HepG2 (cell line): ENCODE measurements around the gene SEMA4F. TPM values are rescaled to one million over a fixed set of nuclear protein-coding genes. Genes with fewer than 3 reads are reported as not detected.

Experiments used
- ATAC-seq: fragments of 200-7000 bp; cut with Tn5 transposase; 3 replicates; pipeline ENCODE4 v1.9.1; 2020; ENCODE audit warnings: mild to moderate bottlenecking, moderate library complexity
- BruUV-seq: library from RNA; stranded (reverse); fragments of 400-500 nt; replicated peaks from 2 replicates; lab custom pipeline; 2021; lab: Mats Ljungman, UMichigan
- CTCF ChIA-PET: fragments of 300-600 bp; formaldehyde crosslinking; extraction: SDS; loops from one replicate; lab custom pipeline; 2021; ENCODE audit warnings: low total read pairs, inconsistent platforms, low intra/inter-chr PET ratio; lab: Yijun Ruan, JAX
- POLR2A ChIA-PET: fragments of 350-600 bp; sonication (Branson Sonifier 250); formaldehyde crosslinking; loops from one replicate; lab custom pipeline; 2020; ENCODE audit warnings: antibody characterized with exemption, inconsistent platforms; lab: Yijun Ruan, JAX
- DNase-seq: peaks from one replicate; pipeline ENCODE4 v3.0.0-alpha.2; 2015; ENCODE audit warnings: low spot score
- FAIRE-seq: peaks from 3 replicates; lab custom pipeline; 2011; peaks lifted over from hg19 to GRCh38; lab: Jason Lieb, UNC
- H2AFZ ChIP-seq: one replicate; pipeline ENCODE4 v1.6.1; 2011; ENCODE audit warnings: low read length, inconsistent platforms
- H3K27ac ChIP-seq: fragments of 300-600 bp; 3 replicates; pipeline ENCODE4 v1.8.0; 2011; ENCODE audit warnings: mixed run types, mild to moderate bottlenecking, mixed read lengths, low read length, inconsistent platforms; ENCODE audit not compliant: insufficient read depth; ENCODE audit errors: extremely low read length
- H3K27me3 ChIP-seq, 2 experiments: fragments of 200-600 bp in 1 of 2; 2 replicates in 1 of 2; 3 replicates in 1 of 2; pipeline versions ENCODE4 v1.6.0 to v1.8.0; 2011; ENCODE audit warnings: low read length in 2 of 2, mild to moderate bottlenecking in 2 of 2, moderate library complexity in 2 of 2, inconsistent platforms in 1 of 2; ENCODE audit not compliant: insufficient read depth in 2 of 2, control insufficient read depth in 1 of 2
- H3K36me3 ChIP-seq, 2 experiments: fragments of 200-600 bp in 1 of 2; replicated peaks in 1 of 2; 2 replicates in 1 of 2; 3 replicates in 1 of 2; pipeline versions ENCODE4 v1.5.1 to v1.8.0; 2011; ENCODE audit warnings: low read length in 2 of 2, inconsistent platforms in 1 of 2; ENCODE audit not compliant: insufficient read depth in 2 of 2, control insufficient read depth in 1 of 2
- H3K4me1 ChIP-seq: 2 replicates; pipeline ENCODE4 v1.5.1; 2012; ENCODE audit warnings: low read length, inconsistent platforms; ENCODE audit not compliant: insufficient read depth
- H3K4me2 ChIP-seq: 2 replicates; pipeline ENCODE4 v1.6.0; 2011; ENCODE audit warnings: low read depth, low read length, inconsistent platforms
- H3K4me3 ChIP-seq, 3 experiments: fragments of 200-600 bp in 1 of 3; sonication (generic), shearing (Covaris generic) in 1 of 3; replicated peaks in 1 of 3; 2 replicates each; pipeline ENCODE4 v1.5.1; 2011 to 2016; ENCODE audit warnings: low read length in 3 of 3, inconsistent platforms in 2 of 3, low read depth in 2 of 3, mild to moderate bottlenecking in 2 of 3, control low read depth in 1 of 3, mixed read lengths in 1 of 3; ENCODE audit not compliant: insufficient read depth in 1 of 3
- H3K79me2 ChIP-seq: one replicate; pipeline ENCODE4 v1.6.1; 2011; ENCODE audit warnings: low read length, inconsistent platforms; ENCODE audit not compliant: insufficient read depth
- H3K9ac ChIP-seq: 2 replicates; pipeline ENCODE4 v1.6.0; 2011; ENCODE audit warnings: mild to moderate bottlenecking, low read depth, low read length, inconsistent platforms; ENCODE audit not compliant: insufficient read depth
- H3K9me3 ChIP-seq: 2 replicates; pipeline ENCODE4 v1.5.1; 2012; ENCODE audit warnings: mild to moderate bottlenecking, low read length
- H4K20me1 ChIP-seq: 2 replicates; pipeline ENCODE4 v1.6.0; 2011; ENCODE audit warnings: inconsistent platforms, mild to moderate bottlenecking, low read length, moderate library complexity; ENCODE audit not compliant: insufficient read depth
- ATF7 ChIP-seq, 2 experiments: fragments of 450-650 bp in 1 of 2; sonication (generic) in 1 of 2; formaldehyde crosslinking in 1 of 2; IDR thresholded peaks; 2 replicates each; pipeline versions ENCODE4 v1.4.0 to v1.6.1; 2016 to 2020; ENCODE audit warnings: antibody characterized with exemption in 1 of 2, mild to moderate bottlenecking in 1 of 2, missing genetic modification reagents in 1 of 2
- ATM ChIP-seq: fragments of 450-650 bp; IDR thresholded peaks from 2 replicates; pipeline ENCODE4 v1.7.1; 2017; ENCODE audit warnings: mild to moderate bottlenecking, borderline replicate concordance
- CEBPB ChIP-seq: IDR thresholded peaks from 2 replicates; pipeline ENCODE4 v1.6.1; 2011; ENCODE audit warnings: low read depth, low read length, improper control_type of control experiment, borderline replicate concordance
- STAG1 ChIP-seq: sonication (generic); formaldehyde crosslinking; IDR thresholded peaks from 2 replicates; pipeline ENCODE4 v1.4.0; 2020; ENCODE audit warnings: missing genetic modification reagents
- TERF1 ChIP-seq: sonication (generic); formaldehyde crosslinking; IDR thresholded peaks from 2 replicates; pipeline ENCODE4 v1.8.0; 2022; ENCODE audit warnings: mild to moderate bottlenecking, missing genetic modification reagents, moderate library complexity
- ZBTB39 ChIP-seq: sonication (generic); formaldehyde crosslinking; IDR thresholded peaks from 2 replicates; pipeline ENCODE4 v1.5.0; 2020; ENCODE audit warnings: missing genetic modification reagents
- ZBTB4 ChIP-seq: sonication (generic); formaldehyde crosslinking; IDR thresholded peaks from 2 replicates; pipeline ENCODE4 v1.4.0; 2020; ENCODE audit warnings: missing genetic modification reagents, mild to moderate bottlenecking, borderline replicate concordance
- ZNF253 ChIP-seq: sonication (generic); formaldehyde crosslinking; IDR thresholded peaks from 2 replicates; pipeline ENCODE4 v1.8.0; 2022; ENCODE audit warnings: mild to moderate bottlenecking, missing genetic modification reagents, borderline replicate concordance
- ZSCAN5A ChIP-seq: sonication (generic); formaldehyde crosslinking; IDR thresholded peaks from 2 replicates; pipeline ENCODE4 v1.8.0; 2022; ENCODE audit warnings: mild to moderate bottlenecking, missing genetic modification reagents, borderline replicate concordance
- WGBS: methylation state at CpG from one replicate; pipeline ENCODE4 v1.1.6; 2017; ENCODE audit warnings: low lambda C conversion rate; 5-methylcytosine and 5-hydroxymethylcytosine counted together
- in situ Hi-C: cut with HindIII; loops from 2 replicates; pipeline ENCODE4 v1.10.0; 2017; ENCODE audit warnings: low pct_unique_long_range_greater_than_20kb; ENCODE audit not compliant: extremely low pct_ligation_motif_present
- intact Hi-C: fragments of 100-400 bp; cut with micrococcal nuclease; formaldehyde crosslinking; loops from one replicate; pipeline ENCODE4 v1.10.0; 2022; ENCODE audit not compliant: unreplicated experiment
- polyA plus RNA-seq, 8 experiments: library from polyadenylated mRNA; depleted of rRNA in 3 of 8; stranded (reverse) in 7 of 8; unstranded in 1 of 8; fragments of >200 nt; fragmentation: Illumina TruSeq in 4 of 8; extraction: Trizol in 4 of 8; gene quantifications; 2 replicates each; pipeline versions ENCODE4 v1.2.1 to v1.2.3, GENCODE V29; 2011 to 2016; ENCODE audit warnings: low read depth in 4 of 8, missing spikeins in 1 of 8, mixed read lengths in 1 of 8; ENCODE audit not compliant: insufficient read depth in 1 of 8
- total RNA-seq, 5 experiments: library from RNA; depleted of rRNA; stranded (reverse); fragments of >200 nt; fragmentation: Illumina TruSeq; extraction: Trizol; gene quantifications; 2 replicates each; pipeline ENCODE4 v1.2.3, GENCODE V29; 2016; ENCODE audit warnings: low read depth in 1 of 5

SEMA4F gene
- total and polyA plus RNA-seq, 2 of the 13 experiments (the other 11 are each of a cell fraction or from before 2014, with no cell fraction given), result 7.1 to 10.3 TPM

GRCh38 chr2:74620671-74621070 is 33.4 kb upstream of the SEMA4F start (continued):
- TF ChIP-seq ZBTB4 (no peak), ZSCAN5A (CRISPR knock-in tag) (no peak), ZNF253 (CRISPR knock-in tag) (no peak)

GRCh38 chr2:74625658-74626425 is 28.2 kb upstream of the SEMA4F start:
- H3K9ac ChIP-seq, result no peak overlapping the region
- H4K20me1 ChIP-seq, result no peaks in the 10 kb centered on the region
- FAIRE-seq (no peak), DNase-seq (no peak), ATAC-seq (peak; percentile 68)
- no peaks in the 10 kb centered on the region for H3K4me1 ChIP-seq
- BruUV-seq, result no TSS peak
- no peak overlapping the region for H3K4me3 ChIP-seq
- H3K79me2 ChIP-seq, result no peaks in the 10 kb centered on the region
- POLR2A ChIA-PET, result no interaction called here
- H3K9me3 ChIP-seq, result no peaks in the 10 kb centered on the region
- intact Hi-C loops, result no loop called here
- H3K4me2 ChIP-seq, result peak overlapping the region; percentile 43; the same call in 1 of the 2 replicates
- peak overlapping the region; percentile 89 for H2AFZ ChIP-seq
- CTCF ChIA-PET, result no interaction called here
- peaks cover 0 to 5% of the 10 kb centered on the region in 2 experiments; a peak in 1 of 5 replicates for H3K27me3 ChIP-seq
- no peak overlapping the region for H3K27ac ChIP-seq
- WGBS, result 4% methylated on average over 5 of the region's 5 CpGs
- in situ Hi-C loops, result no loop called here
- H3K36me3 ChIP-seq, result no peaks in the 10 kb centered on the region
- TF ChIP-seq ATF7 (IDR thresholded peaks at IDR 0.05), result 0 out of 2 replicates have a peak, but pooled peaks have one; percentile 14
- TF ChIP-seq ATF7 (CRISPR knock-in tag; IDR thresholded peaks at IDR 0.05), result no peak
- peak; percentile 31 for TF ChIP-seq STAG1 (CRISPR knock-in tag)
- no peak for TF ChIP-seq ZBTB39 (CRISPR knock-in tag)
- TF ChIP-seq ATM, result no peak
- TF ChIP-seq TERF1 (CRISPR knock-in tag), result no peak
- peak; percentile 72; the same call in 1 of the 2 replicates for TF ChIP-seq CEBPB
